ENCODE results near the gene TTC34.

TTC34 gene

DNA sequence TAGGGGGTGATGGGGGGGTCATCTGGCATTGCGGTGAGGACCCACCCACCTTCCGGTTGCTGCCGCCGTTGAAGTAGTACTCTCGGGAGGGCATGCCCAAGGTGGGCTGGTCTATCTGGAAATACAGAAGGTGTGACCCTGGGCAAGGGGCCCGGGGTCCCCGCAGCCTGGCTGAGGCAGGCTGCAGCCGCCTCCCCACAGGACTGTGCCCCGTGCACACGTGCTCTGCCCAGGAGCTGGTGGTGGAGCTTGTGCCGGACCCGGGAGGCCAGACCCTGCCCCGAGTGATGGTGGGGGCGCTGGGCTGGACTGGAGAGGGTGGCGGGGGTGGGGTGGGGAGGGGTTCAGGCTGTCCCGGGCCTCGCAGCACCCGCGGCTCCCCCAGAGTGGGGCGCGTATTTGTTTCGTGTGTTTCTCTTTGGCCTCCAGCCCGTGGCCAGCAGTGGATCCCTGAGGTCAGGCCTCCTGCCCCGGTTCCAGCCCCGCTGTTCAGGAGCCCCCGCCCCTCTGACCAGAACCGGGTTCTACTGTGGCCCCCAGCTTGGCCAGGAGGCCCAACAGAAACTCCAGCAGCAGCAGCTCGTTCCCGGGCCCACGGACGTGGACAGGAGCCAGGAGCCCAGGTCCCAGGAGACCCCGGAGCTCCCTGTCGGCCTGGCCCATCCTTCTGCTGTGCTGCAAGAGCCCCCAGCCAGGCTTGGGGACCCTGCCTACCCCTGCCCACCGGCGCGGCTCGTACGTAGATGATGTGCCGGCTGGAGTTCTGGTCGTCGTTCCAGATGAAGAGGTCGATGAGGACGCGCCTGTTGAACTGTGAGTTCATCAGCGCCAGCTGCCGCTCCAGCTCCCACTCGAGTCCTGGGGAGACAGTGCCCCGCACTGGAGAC is 195.7 kb downstream of the TTC34 start:
- no peak for DNase-seq (ENCODE audit: low spot score)
- TF ChIP-seq, protein P1, sequence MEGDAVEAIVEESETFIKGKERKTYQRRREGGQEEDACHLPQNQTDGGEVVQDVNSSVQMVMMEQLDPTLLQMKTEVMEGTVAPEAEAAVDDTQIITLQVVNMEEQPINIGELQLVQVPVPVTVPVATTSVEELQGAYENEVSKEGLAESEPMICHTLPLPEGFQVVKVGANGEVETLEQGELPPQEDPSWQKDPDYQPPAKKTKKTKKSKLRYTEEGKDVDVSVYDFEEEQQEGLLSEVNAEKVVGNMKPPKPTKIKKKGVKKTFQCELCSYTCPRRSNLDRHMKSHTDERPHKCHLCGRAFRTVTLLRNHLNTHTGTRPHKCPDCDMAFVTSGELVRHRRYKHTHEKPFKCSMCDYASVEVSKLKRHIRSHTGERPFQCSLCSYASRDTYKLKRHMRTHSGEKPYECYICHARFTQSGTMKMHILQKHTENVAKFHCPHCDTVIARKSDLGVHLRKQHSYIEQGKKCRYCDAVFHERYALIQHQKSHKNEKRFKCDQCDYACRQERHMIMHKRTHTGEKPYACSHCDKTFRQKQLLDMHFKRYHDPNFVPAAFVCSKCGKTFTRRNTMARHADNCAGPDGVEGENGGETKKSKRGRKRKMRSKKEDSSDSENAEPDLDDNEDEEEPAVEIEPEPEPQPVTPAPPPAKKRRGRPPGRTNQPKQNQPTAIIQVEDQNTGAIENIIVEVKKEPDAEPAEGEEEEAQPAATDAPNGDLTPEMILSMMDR (IDR thresholded peaks at IDR 0.05; ENCODE audit: extremely low read depth, missing control alignments) = no peak

DNA sequence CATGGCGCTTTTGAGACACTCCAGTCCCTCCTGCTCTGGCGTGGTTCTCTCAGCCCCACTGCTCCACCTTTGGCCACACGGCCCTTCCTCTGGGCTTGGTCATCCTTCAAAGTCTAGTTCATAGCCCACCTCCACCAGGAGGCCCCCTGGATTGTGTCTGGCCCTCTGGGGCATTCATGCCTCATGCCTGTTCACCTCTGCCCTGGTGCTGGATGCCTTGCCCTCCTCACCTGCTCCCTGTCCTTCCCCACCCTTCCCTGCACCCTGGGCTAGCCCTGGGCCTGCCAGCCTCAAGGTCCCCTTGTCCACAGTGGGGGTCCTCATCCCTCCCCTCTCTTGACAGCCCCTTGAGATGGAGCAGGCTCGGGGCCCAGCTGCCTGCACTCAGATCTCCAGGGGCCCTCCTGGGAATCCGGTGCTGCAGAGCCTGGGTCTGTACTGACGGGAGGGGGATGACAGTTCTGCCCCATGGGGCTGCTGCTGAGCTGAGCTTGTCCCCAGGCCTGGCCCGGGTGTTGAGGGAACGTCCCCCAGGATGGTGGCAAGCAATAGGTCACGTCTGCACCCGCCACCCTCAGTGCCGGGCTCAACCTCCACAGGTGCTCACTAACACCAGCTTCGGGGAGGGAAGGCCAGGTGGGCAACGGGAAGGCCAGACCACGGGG is 196.5 kb downstream of the TTC34 start:
- DNase-seq (ENCODE audit: low spot score) = no peak

DNA sequence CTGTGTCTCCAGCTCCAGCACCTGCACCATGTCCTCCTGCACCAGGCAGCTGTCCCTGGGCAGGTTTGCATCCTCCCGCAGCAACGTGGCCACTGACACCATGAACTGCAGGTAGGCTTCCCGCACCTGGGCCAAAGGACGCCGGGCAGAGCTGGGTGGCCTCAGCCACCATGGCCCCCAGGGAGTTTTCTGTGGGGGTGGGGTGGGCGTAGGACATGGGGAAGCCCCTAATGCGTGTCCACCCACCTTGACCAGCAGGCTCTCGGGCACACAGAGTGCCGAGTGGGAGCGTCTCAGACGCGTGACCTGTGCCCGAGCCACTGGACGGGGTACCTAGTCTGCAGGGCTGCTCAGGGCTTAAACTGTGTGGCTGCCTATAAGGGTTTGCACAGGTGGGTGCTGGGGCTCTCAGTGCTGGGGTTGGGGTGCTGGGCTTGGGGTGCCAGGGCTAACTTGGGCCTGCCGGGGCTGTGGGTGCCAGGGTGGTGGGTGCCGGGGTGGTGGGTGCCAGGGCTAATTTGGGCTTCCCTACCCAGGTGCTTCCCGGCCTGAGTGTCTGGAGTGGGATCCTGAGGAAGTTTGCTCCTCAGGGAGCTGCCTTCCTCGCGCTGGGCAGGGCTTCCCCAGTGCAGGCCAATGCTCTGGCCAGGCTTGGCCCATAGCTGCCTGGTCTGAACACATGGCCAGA is 197.2 kb downstream of the TTC34 start:
- TF ChIP-seq, protein P1 (IDR thresholded peaks at IDR 0.05; ENCODE audit: extremely low read depth, missing control alignments) = no peak

More for the DNA sequence above, 196.5 kb downstream of the TTC34 start:
- TF ChIP-seq, protein P1 (IDR thresholded peaks at IDR 0.05; ENCODE audit: extremely low read depth, missing control alignments) = no peak

DNA sequence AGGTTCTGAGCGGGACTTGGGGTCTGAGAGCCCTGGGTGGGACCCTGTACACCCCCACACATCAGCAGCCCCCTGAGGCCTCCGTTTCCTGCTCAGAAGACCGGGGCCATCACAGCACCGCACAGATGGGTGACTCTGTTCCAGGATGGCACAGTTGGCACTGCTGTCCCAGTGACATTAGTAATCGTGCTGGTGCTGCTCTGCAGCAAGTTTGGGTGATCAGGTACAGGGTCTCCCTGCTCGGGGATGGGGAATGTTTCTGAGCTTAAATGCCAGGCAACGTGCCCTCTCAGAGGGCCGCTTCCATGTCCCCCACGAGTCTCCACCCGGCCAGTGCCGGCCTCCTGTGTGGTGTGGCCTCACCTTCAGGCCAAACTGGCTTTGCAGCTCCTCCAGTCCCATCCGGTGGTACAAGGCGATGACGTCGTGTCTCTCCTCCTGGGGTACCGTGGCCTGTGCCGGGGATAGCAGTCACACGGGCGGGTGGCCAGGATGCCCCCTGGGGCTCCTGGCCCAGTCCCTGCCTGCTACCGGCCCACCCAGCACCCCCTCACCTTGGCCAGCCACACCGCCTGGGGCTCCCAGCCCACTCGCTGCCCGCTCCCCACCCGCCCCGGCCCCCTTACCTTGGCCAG is 197.9 kb downstream of the TTC34 start:
- TF ChIP-seq, protein P1 (IDR thresholded peaks at IDR 0.05; ENCODE audit: extremely low read depth, missing control alignments) = no peak
- DNase-seq (ENCODE audit: low spot score) = no peak

More for the DNA sequence above, 197.2 kb downstream of the TTC34 start:
- DNase-seq (ENCODE audit: low spot score) = no peak

DNA sequence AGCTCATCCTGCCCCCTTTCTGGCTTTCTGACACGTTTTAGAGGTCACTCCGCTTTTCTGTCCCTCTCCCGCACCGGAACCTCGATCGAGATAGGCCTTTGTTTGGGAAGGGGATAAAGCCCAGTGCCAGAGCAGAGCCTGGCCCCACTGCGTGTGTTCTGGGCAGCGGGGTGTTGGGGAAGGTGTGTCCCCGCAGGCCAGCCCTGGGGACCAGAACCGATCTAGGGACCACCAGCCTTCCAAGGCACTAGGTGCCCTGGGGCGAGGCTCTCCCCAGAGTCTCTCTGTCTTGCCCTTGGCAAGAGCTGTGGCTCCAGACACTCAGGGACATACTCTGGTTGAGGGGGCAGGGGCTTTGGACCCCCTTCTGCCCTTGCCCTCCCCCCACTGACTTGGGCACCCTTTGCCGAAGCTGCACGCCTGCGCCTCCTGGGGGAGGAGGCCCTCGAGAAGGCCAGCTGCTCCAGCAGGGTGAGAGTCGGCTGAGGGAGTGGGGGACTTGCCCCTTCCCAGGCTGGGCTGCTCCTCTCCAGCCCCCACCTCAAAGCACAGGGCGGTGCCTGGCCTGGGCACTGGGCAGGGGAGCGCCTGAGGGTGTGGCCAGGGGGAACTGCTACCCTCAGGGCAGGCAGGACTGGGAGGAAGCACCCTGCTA is 198.5 kb downstream of the TTC34 start:
- no peak for DNase-seq (ENCODE audit: low spot score)
- TF ChIP-seq, protein P1 (IDR thresholded peaks at IDR 0.05; ENCODE audit: extremely low read depth, missing control alignments) = no peak

DNA sequence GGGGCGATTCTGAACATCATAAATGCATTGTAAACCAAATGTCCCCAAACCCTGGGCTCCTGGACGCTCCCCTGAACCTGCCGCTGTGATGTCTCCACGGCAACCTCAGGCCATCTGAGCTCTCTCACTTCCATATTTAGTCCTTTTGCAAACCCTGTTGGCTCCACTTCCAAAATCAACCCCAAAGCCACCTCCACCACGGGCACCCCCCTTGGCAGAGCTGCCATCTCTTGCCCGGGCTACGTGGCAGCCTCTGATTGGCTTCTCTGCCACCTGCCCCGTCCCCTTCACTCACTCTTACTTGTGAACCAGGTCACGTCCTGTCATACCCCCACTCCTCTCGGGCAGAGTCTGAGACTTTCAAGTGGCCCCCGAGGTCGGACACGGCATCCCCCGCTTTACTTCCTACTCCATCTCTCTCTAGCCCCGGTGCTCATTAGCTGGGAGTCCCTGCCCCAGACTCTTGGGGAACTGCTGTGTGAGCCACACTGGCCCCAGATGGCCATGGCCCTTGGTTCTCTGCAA is 199.1 kb downstream of the TTC34 start:
- no peak for DNase-seq (ENCODE audit: low spot score)
- TF ChIP-seq, protein P1 (IDR thresholded peaks at IDR 0.05; ENCODE audit: extremely low read depth, missing control alignments) = no peak

All from GM20000 (cell line).